ENCODE measurements around the gene DCUN1D3. TPM values are rescaled to one million over a fixed set of nuclear protein-coding genes. Genes with fewer than 3 reads are reported as not detected.

The DCUN1D3 gene
- total and polyA plus RNA-seq, 7 donors = 3.0 to 21.6 (median 10.8) TPM

- TF ChIP-seq CTCF (IDR thresholded peaks at IDR 0.05) (no peak), POLR2AphosphoS5 (IDR thresholded peaks at IDR 0.05) (no peak), EP300 (IDR thresholded peaks at IDR 0.05) (no peak), POLR2A (IDR thresholded peaks at IDR 0.05) (no peak)
- Histone ChIP-seq H3K4me3 (no peak overlapping the region), H3K27me3 (no peaks in the 10 kb centered on the region), H3K9me3 (no peaks in the 10 kb centered on the region), H3K27ac (no peak overlapping the region), H3K36me3 (no peaks in the 10 kb centered on the region), H3K4me1 (no peaks in the 10 kb centered on the region)
- DNase-seq = no peak
- intact Hi-C loops (cut with DNase I) = no loop called here
Measured at GRCh38 chr16:20939611-20940010, 39.5 kb upstream of the DCUN1D3 start.

GRCh38 chr16:20938426-20938825, 38.3 kb upstream of the DCUN1D3 start:
- Histone ChIP-seq H3K4me3 (no peak overlapping the region), H3K9me3 (no peaks in the 10 kb centered on the region), H3K4me1 (no peaks in the 10 kb centered on the region), H3K27ac (no peak overlapping the region), H3K27me3 (no peaks in the 10 kb centered on the region), H3K36me3 (no peaks in the 10 kb centered on the region)
- TF ChIP-seq POLR2A (IDR thresholded peaks at IDR 0.05) = no peak
- no peak for TF ChIP-seq POLR2AphosphoS5 (IDR thresholded peaks at IDR 0.05)
- no peak for TF ChIP-seq CTCF (IDR thresholded peaks at IDR 0.05)
- no peak for TF ChIP-seq EP300 (IDR thresholded peaks at IDR 0.05)
- intact Hi-C loops (cut with DNase I) = no loop called here
- DNase-seq = no peak
- WGBS, 2 donors = 32 to 40% methylated on average over 2 of the region's 2 CpGs

GRCh38 chr16:20937736-20938135, 37.6 kb upstream of the DCUN1D3 start:
- TF ChIP-seq CTCF (IDR thresholded peaks at IDR 0.05) = no peak
- TF ChIP-seq EP300 (IDR thresholded peaks at IDR 0.05) = no peak
- no peak for TF ChIP-seq POLR2A (IDR thresholded peaks at IDR 0.05)
- no peak for TF ChIP-seq POLR2AphosphoS5 (IDR thresholded peaks at IDR 0.05)
- no peaks in the 10 kb centered on the region for H3K4me1 ChIP-seq
- no peak overlapping the region for H3K27ac ChIP-seq
- WGBS, 2 donors = 23 to 69% methylated on average over 6 of the region's 6 CpGs
- no peaks in the 10 kb centered on the region for H3K9me3 ChIP-seq
- no peaks in the 10 kb centered on the region for H3K36me3 ChIP-seq
- H3K4me3 ChIP-seq = no peak overlapping the region
- no peak for DNase-seq
- H3K27me3 ChIP-seq = no peaks in the 10 kb centered on the region
- intact Hi-C loops (cut with DNase I) = no loop called here

- no peak overlapping the region for H3K27ac ChIP-seq
- no peak overlapping the region for H3K4me3 ChIP-seq
- H3K27me3 ChIP-seq = no peaks in the 10 kb centered on the region
- H3K36me3 ChIP-seq = no peaks in the 10 kb centered on the region
- intact Hi-C loops (cut with DNase I) = no loop called here
- peaks cover 0 to 24% (median 14%) of the 10 kb centered on the region in 4 donors for H3K4me1 ChIP-seq
- no peaks in the 10 kb centered on the region for H3K9me3 ChIP-seq
- no peak for DNase-seq
- no peak for TF ChIP-seq EP300 (IDR thresholded peaks at IDR 0.05)
- no peak for TF ChIP-seq POLR2A (IDR thresholded peaks at IDR 0.05)
- TF ChIP-seq CTCF (IDR thresholded peaks at IDR 0.05) = no peak
- no peak for TF ChIP-seq POLR2AphosphoS5 (IDR thresholded peaks at IDR 0.05)
Measured at GRCh38 chr16:20933589-20933988, 33.4 kb upstream of the DCUN1D3 start.

- Histone ChIP-seq H3K27ac (peak overlapping the region; percentile 44 to 75 (median 59)), H3K36me3 (no peaks in the 10 kb centered on the region), H3K4me1 (peaks cover 0 to 24% (median 14%) of the 10 kb centered on the region in 4 donors), H3K4me3 (no peak overlapping the region), H3K9me3 (no peaks in the 10 kb centered on the region), H3K27me3 (no peaks in the 10 kb centered on the region)
- intact Hi-C loops (cut with DNase I) = no loop called here
- WGBS, 2 donors = 89 to 96% methylated on average over 5 of the region's 5 CpGs
- no peak for DNase-seq
- no peak for TF ChIP-seq CTCF (IDR thresholded peaks at IDR 0.05)
- TF ChIP-seq POLR2A (IDR thresholded peaks at IDR 0.05) = no peak
- TF ChIP-seq POLR2AphosphoS5 (IDR thresholded peaks at IDR 0.05) = no peak
- no peak for TF ChIP-seq EP300 (IDR thresholded peaks at IDR 0.05)
Measured at GRCh38 chr16:20931066-20931600, 31.0 kb upstream of the DCUN1D3 start.
